ENCODE measurements around the gene FMNL2.

Gene FMNL2

GRCh38 chr2:152563764-152564163 is 228.8 kb downstream of the FMNL2 start:
- H3K36me3 ChIP-seq (ENCODE audit: insufficient read depth, low read length) = no peaks in the 10 kb centered on the region

DNA sequence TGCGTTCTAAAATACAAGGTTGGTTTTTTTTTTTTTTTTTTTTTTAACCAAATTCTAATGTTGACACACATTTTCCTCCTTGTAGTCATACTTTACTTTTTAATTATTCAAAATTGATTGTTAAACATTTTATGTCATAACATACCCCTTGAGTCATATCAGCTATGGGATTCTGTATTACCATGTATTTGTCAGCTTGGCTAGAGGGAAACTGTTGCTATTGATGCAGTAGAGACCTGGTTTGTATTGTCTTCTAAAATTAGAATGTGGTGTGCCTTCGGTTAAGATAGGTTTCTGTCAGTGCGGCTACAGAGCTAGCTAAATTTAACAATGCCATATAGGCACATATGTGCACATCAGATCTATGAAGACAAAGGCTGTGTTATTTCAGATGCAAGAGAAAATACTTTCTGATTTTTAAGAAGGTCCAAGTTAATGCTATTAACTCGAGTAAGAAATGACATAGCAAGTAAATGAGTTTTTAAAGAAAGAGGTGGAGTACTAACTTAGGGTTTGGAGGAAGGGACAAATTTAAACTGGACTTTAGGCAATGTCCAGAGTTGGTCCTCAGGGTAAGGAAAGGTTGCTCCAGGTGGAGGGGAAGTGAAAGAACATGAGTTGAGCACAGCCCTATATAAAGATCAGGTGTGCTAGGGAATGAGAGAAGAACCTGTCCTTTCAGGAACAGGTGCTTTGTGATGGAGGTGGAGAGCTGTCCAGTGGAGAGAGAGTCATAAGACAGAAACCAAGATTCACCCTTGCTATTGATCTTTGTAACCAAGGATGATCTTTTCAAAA is 230.0 kb downstream of the FMNL2 start:
- H3K9me3 ChIP-seq (ENCODE audit: low read depth, low read length) = no peaks in the 10 kb centered on the region
- H3K36me3 ChIP-seq (ENCODE audit: insufficient read depth, low read length) = no peaks in the 10 kb centered on the region
- no peak overlapping the region for H3K4me3 ChIP-seq
- H3K27ac ChIP-seq = no peak overlapping the region
- no peak overlapping the region for H3K9ac ChIP-seq (ENCODE audit: insufficient read length)
- no peak for DNase-seq (ENCODE audit: low read depth, low spot score)
- no peak for TF ChIP-seq FOXP2 (optimal IDR thresholded peaks at IDR 0.05; ENCODE audit: control extremely low read depth, extremely low read length, insufficient read depth)
- TF ChIP-seq POLR2AphosphoS5 (IDR thresholded peaks at IDR 0.05; ENCODE audit: borderline replicate concordance, low read depth, low read length) = no peak
- no peak for TF ChIP-seq EZH2 (IDR thresholded peaks at IDR 0.05)

More at GRCh38 chr2:152563764-152564163, 228.8 kb downstream of the FMNL2 start:
- no peak overlapping the region for H3K9ac ChIP-seq (ENCODE audit: insufficient read length)
- DNase-seq (ENCODE audit: low read depth, low spot score) = no peak
- H3K9me3 ChIP-seq (ENCODE audit: low read depth, low read length) = no peaks in the 10 kb centered on the region
- H3K4me3 ChIP-seq = no peak overlapping the region
- H3K27ac ChIP-seq = no peak overlapping the region
- TF ChIP-seq EZH2 (IDR thresholded peaks at IDR 0.05) (no peak), POLR2AphosphoS5 (IDR thresholded peaks at IDR 0.05; ENCODE audit: borderline replicate concordance, low read depth, low read length) (no peak), FOXP2 (optimal IDR thresholded peaks at IDR 0.05; ENCODE audit: control extremely low read depth, extremely low read length, insufficient read depth) (no peak)

- no peaks in the 10 kb centered on the region for H3K9me3 ChIP-seq (ENCODE audit: low read depth, low read length)
- H3K27ac ChIP-seq = peak overlapping the region; percentile 51
- peak; percentile 44 for DNase-seq (ENCODE audit: low read depth, low spot score)
- H3K9ac ChIP-seq (ENCODE audit: insufficient read length) = no peak overlapping the region
- H3K4me3 ChIP-seq = no peak overlapping the region
- H3K36me3 ChIP-seq (ENCODE audit: insufficient read depth, low read length) = no peaks in the 10 kb centered on the region
- TF ChIP-seq FOXP2 (optimal IDR thresholded peaks at IDR 0.05; ENCODE audit: control extremely low read depth, extremely low read length, insufficient read depth) (no peak), EZH2 (IDR thresholded peaks at IDR 0.05) (no peak), POLR2AphosphoS5 (IDR thresholded peaks at IDR 0.05; ENCODE audit: borderline replicate concordance, low read depth, low read length) (no peak)
Observed at GRCh38 chr2:152565884-152566727, 231.1 kb downstream of the FMNL2 start.

- Histone ChIP-seq H3K4me3 (no peak overlapping the region), H3K9ac (ENCODE audit: insufficient read length) (no peak overlapping the region), H3K27ac (no peak overlapping the region; the same call in 1 of the 2 replicates), H3K36me3 (ENCODE audit: insufficient read depth, low read length) (no peaks in the 10 kb centered on the region), H3K9me3 (ENCODE audit: low read depth, low read length) (no peaks in the 10 kb centered on the region)
- no peak for DNase-seq (ENCODE audit: low read depth, low spot score)
- no peak for TF ChIP-seq FOXP2 (optimal IDR thresholded peaks at IDR 0.05; ENCODE audit: control extremely low read depth, extremely low read length, insufficient read depth)
- TF ChIP-seq EZH2 (IDR thresholded peaks at IDR 0.05) = no peak
- TF ChIP-seq POLR2AphosphoS5 (IDR thresholded peaks at IDR 0.05; ENCODE audit: borderline replicate concordance, low read depth, low read length) = no peak
Observed at GRCh38 chr2:152566728-152567069, 231.7 kb downstream of the FMNL2 start.

- H3K27ac ChIP-seq = no peak overlapping the region
- no peaks in the 10 kb centered on the region for H3K36me3 ChIP-seq (ENCODE audit: insufficient read depth, low read length)
- DNase-seq (ENCODE audit: low read depth, low spot score) = no peak
- no peak overlapping the region for H3K9ac ChIP-seq (ENCODE audit: insufficient read length)
- TF ChIP-seq POLR2AphosphoS5 (IDR thresholded peaks at IDR 0.05; ENCODE audit: borderline replicate concordance, low read depth, low read length) (no peak), FOXP2 (optimal IDR thresholded peaks at IDR 0.05; ENCODE audit: control extremely low read depth, extremely low read length, insufficient read depth) (no peak), EZH2 (IDR thresholded peaks at IDR 0.05) (no peak)
- no peaks in the 10 kb centered on the region for H3K9me3 ChIP-seq (ENCODE audit: low read depth, low read length)
- no peak overlapping the region for H3K4me3 ChIP-seq
Observed at GRCh38 chr2:152568531-152568930, 233.6 kb downstream of the FMNL2 start.

GRCh38 chr2:152569186-152569585 is 234.2 kb downstream of the FMNL2 start:
- H3K36me3 ChIP-seq (ENCODE audit: insufficient read depth, low read length) = no peaks in the 10 kb centered on the region
- DNase-seq (ENCODE audit: low read depth, low spot score) = no peak
- TF ChIP-seq POLR2AphosphoS5 (IDR thresholded peaks at IDR 0.05; ENCODE audit: borderline replicate concordance, low read depth, low read length) (no peak), EZH2 (IDR thresholded peaks at IDR 0.05) (no peak), FOXP2 (optimal IDR thresholded peaks at IDR 0.05; ENCODE audit: control extremely low read depth, extremely low read length, insufficient read depth) (no peak)
- H3K9me3 ChIP-seq (ENCODE audit: low read depth, low read length) = no peaks in the 10 kb centered on the region
- H3K4me3 ChIP-seq = no peak overlapping the region
- no peak overlapping the region for H3K9ac ChIP-seq (ENCODE audit: insufficient read length)
- H3K27ac ChIP-seq = no peak overlapping the region

GRCh38 chr2:152571048-152571766 is 236.2 kb downstream of the FMNL2 start:
- TF ChIP-seq FOXP2 (optimal IDR thresholded peaks at IDR 0.05; ENCODE audit: control extremely low read depth, extremely low read length, insufficient read depth) (no peak), EZH2 (IDR thresholded peaks at IDR 0.05) (no peak), POLR2AphosphoS5 (IDR thresholded peaks at IDR 0.05; ENCODE audit: borderline replicate concordance, low read depth, low read length) (no peak)
- Histone ChIP-seq H3K36me3 (ENCODE audit: insufficient read depth, low read length) (no peaks in the 10 kb centered on the region), H3K27ac (no peak overlapping the region), H3K9me3 (ENCODE audit: low read depth, low read length) (no peaks in the 10 kb centered on the region), H3K4me3 (no peak overlapping the region), H3K9ac (ENCODE audit: insufficient read length) (no peak overlapping the region)
- no peak for DNase-seq (ENCODE audit: low read depth, low spot score)

GRCh38 chr2:152572031-152572430 is 237.1 kb downstream of the FMNL2 start:
- H3K4me3 ChIP-seq = no peak overlapping the region
- no peaks in the 10 kb centered on the region for H3K36me3 ChIP-seq (ENCODE audit: insufficient read depth, low read length)
- no peak overlapping the region for H3K27ac ChIP-seq
- no peak for DNase-seq (ENCODE audit: low read depth, low spot score)
- no peak for TF ChIP-seq POLR2AphosphoS5 (IDR thresholded peaks at IDR 0.05; ENCODE audit: borderline replicate concordance, low read depth, low read length)
- TF ChIP-seq EZH2 (IDR thresholded peaks at IDR 0.05) = no peak
- no peak for TF ChIP-seq FOXP2 (optimal IDR thresholded peaks at IDR 0.05; ENCODE audit: control extremely low read depth, extremely low read length, insufficient read depth)
- H3K9ac ChIP-seq (ENCODE audit: insufficient read length) = no peak overlapping the region
- H3K9me3 ChIP-seq (ENCODE audit: low read depth, low read length) = no peaks in the 10 kb centered on the region
